GM18498 (cell line): ENCODE measurements around the gene FNBP1.
"Not testable (repeated sequence)": the region's sequence is repeated elsewhere in the genome, so short reads cannot be mapped to it uniquely, and the experiment has no call there.

Source experiments
- ATAC-seq: cut with Tn5 transposase; IDR thresholded peaks from one replicate; pipeline ENCODE4 v1.9.1; 2021; ENCODE audit warnings: mild to moderate bottlenecking, moderate library complexity; ENCODE audit not compliant: unreplicated experiment

FNBP1 gene

GRCh38 chr9:129962451-129962864 is 80.5 kb downstream of the FNBP1 start:
- no peak for ATAC-seq

DNA sequence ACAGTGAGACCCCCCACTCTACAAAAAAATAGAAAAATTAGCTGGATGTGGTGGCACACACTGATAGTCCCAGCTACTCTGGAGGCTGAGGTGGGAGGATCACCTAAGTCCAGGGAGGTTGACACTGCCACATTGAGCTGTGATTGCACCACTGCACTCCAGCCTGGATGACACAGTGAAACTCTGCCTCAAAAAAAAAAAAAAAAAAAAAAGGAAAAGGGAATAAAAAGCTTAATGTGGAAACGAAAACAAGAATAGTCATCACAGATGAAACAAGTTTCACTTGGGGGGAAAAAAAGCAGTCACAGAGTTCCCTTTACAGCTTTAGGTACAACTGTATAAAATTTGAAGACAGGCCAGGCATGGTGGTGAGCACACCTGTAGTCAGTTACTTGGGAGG is 84.2 kb downstream of the FNBP1 start:
- no peak for ATAC-seq

DNA sequence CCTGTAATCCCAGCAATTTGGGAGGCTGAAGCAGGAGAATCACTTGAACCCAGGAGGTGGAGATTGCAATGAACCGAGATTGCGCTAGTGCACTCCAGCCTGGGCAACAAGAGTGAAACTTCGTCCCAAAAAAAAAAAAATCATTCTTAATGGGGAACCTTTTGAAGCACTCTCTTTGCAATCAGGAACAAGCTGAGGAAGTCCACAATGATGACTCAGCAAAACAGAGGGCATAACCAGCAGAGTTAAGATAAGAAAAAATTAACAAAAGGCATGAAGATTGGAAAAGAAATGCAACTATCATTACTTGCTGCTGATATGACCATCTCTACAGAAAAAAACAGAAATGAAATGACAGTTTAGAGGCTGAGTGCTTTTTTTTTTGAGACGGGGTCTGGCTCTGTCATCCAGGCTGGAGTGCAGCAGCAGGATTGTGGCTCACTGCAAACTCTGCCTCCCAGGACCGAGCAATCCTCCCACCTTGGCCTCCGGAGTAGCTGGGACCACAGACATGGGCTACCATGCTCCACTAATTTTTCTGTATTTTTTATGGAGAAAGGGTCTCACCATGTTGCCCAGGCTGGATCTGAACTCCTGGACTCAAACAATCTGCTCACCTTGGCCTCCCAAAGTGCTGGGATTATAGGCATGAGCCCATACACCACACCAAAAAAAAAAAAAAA is 88.0 kb downstream of the FNBP1 start:
- no peak for ATAC-seq

- ATAC-seq, result no peak
These were observed 89.3 kb downstream of the FNBP1 start for GRCh38 chr9:129953736-129954135.

GRCh38 chr9:129952337-129952736 is 90.7 kb downstream of the FNBP1 start:
- ATAC-seq, result no peak

GRCh38 chr9:129949821-129950220 is 93.2 kb downstream of the FNBP1 start:
- no peak for ATAC-seq

DNA sequence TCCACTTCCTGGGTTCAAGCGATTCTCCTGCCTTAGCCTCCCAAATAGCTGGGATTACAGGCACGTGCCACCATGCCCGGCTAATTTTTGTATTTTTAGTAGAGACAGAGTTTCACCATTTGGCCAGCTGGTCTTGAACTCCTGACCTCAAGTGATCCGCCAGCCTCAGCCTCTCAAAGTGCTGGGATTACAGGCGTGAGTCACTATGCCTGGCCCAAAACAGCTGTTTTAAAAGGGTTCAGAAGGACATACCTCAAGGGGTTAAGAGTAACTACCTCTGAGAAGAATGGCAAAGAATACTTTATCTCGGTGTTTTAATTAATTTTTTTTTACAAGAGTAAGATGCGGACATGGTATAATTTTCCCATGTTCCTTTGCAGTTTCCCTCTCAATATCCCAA is 94.4 kb downstream of the FNBP1 start:
- not testable (repeated sequence) for ATAC-seq

GRCh38 chr9:129946246-129946995 is 96.6 kb downstream of the FNBP1 start:
- ATAC-seq, result no peak

DNA sequence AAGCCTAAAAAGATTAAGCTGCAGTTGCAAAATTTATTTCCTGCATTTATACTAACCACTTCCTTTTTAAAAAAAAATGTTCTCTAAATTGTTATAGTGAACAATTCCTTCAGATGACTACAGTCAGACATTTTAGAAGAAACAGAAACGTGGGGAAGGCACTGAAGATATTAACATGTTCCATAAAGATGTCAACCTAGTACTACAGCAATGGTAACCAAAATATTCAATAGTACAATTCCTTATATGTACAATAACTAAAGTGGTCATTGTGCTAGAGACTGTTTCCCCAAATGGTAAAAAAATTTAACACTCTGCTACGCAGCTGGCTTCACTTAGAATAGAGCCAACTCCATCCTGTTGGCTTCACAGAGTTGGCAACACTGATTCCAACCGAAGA is 97.7 kb downstream of the FNBP1 start:
- ATAC-seq, result no peak

GRCh38 chr9:129944506-129945116 is 98.4 kb downstream of the FNBP1 start:
- no peak for ATAC-seq

- no peak for ATAC-seq
These were observed 103.6 kb downstream of the FNBP1 start for GRCh38 chr9:129939431-129939830.

GRCh38 chr9:129938291-129938979 is 104.6 kb downstream of the FNBP1 start:
- ATAC-seq, result no peak

DNA sequence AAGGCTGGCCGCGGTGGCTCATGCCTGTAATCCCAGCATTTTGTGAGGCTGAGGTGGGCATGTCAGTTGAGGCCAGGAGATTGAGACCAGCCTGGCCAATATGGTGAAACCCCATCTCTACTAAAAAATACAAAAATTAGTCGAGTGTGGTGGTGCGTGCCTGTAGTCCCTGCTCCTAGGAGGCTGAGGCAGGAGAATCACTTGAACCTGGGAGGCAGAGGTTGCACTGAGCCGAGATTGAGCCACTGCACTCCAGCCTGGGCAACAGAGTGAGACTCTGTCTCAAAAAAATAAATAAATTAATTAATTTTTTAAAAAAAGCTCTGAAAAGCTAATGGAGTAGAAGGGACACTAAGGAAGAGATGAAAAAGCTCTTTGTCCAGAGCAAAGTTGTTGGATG is 105.1 kb downstream of the FNBP1 start:
- ATAC-seq, result not testable (repeated sequence)

DNA sequence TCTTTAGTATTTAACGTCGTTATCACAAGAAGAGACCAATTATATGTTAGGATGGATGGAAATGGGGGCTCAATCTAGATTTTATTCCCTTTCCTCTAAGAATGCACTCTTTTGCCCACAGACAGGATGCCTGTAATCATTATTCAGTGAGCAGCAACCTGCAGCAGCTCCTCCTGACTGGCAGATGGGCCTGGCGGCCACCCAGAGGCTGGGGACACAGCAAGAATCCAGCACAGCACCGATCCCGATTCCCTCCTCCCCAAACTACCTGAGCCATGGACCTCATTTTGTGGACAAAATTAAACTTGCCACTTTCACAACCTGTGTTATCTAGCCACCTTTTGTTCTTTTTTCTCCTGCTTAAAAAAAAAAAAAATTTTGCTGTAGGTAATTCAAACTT is 106.8 kb downstream of the FNBP1 start:
- ATAC-seq, result no peak

DNA sequence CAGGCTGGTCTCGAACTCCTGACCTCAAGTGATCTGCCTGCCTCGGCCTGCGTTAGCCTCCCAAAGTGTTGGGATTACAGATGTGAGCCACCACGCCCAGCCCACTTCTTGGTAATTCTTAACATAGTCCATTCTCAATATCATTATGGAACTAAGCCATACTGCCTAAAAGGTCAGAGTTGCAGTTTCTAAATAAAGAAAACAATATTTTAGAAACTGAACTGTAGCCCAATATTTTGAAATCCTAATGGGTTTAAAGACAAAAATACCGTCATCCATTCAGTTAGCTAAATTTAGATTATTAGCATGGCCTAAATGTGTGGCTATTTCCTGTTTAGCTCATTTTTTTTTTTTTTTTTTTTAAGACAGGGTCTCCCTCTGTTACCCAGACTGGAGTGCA is 108.2 kb downstream of the FNBP1 start:
- ATAC-seq, result no peak

DNA sequence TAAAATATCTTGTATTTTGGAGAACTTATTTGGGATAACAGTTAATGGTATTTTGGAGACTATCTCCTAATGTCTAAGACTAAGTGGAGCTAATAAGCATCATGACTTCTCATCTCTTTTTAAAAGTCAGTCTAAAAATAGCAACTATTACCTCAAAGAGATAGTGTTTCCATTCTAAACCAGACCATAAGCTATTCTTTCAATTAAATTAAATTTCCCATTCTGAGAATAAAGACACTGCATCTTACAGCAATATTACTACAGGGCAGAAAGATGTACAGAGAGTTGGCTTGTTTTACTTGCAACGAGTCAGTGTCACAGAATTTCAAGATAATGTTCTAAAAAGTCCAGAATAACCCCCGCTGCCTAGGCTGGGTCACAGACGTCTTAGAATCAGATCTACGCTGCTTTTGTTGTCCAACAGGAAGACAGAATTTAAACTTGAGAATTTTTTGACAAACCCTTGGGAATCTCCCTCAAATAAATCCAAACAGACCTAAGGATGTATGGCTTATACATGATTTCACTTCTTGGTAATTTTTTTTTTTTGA is 108.9 kb downstream of the FNBP1 start:
- ATAC-seq, result no peak

GRCh38 chr9:129933185-129934040 is 109.6 kb downstream of the FNBP1 start:
- no peak for ATAC-seq

GRCh38 chr9:129932303-129933151 is 110.5 kb downstream of the FNBP1 start:
- no peak for ATAC-seq

GRCh38 chr9:129930743-129931142 is 112.2 kb downstream of the FNBP1 start:
- no peak for ATAC-seq
